GM23338 (cell line): Measurements from ENCODE around the gene ARL10. TPM values are rescaled to one million over a fixed set of nuclear protein-coding genes. Genes with fewer than 3 reads are reported as not detected.

Experiments used
- ATAC-seq: fragments of 200-7000 bp; cut with Tn5 transposase; 3 replicates; pipeline ENCODE4 v1.9.1; 2020
- DNase-seq: peaks from one replicate; pipeline ENCODE4 v3.0.0-alpha.2; 2015; ENCODE audit warnings: low spot score
- H2AFZ ChIP-seq: fragments of 200-600 bp; sonication (generic); 2 replicates; pipeline ENCODE4 v1.8.0; 2016; ENCODE audit warnings: antibody characterized with exemption, mild to moderate bottlenecking, moderate library complexity
- H3F3A ChIP-seq: fragments of 200-600 bp; sonication (generic); replicated peaks from 2 replicates; pipeline ENCODE4 v1.8.0; 2017; ENCODE audit warnings: antibody characterized with exemption, mixed run types, low read depth
- H3K27ac ChIP-seq: fragments of 200-600 bp; sonication (generic); 2 replicates; pipeline ENCODE4 v1.6.1; 2016; ENCODE audit warnings: low read depth
- H3K27me3 ChIP-seq: fragments of 200-600 bp; sonication (generic); 2 replicates; pipeline ENCODE4 v1.8.0; 2016; ENCODE audit warnings: mild to moderate bottlenecking, mixed run types, moderate library complexity; ENCODE audit not compliant: insufficient read depth
- H3K36me3 ChIP-seq: fragments of 200-600 bp; sonication (generic); 2 replicates; pipeline ENCODE4 v1.8.0; 2016; ENCODE audit warnings: mild to moderate bottlenecking; ENCODE audit not compliant: insufficient read depth
- H3K4me1 ChIP-seq: fragments of 200-600 bp; sonication (generic); 2 replicates; pipeline ENCODE4 v1.8.0; 2016; ENCODE audit warnings: mild to moderate bottlenecking, moderate library complexity; ENCODE audit not compliant: insufficient read depth
- H3K4me2 ChIP-seq: fragments of 200-600 bp; sonication (generic); 2 replicates; pipeline ENCODE4 v1.7.1; 2017; ENCODE audit warnings: mixed run types
- H3K4me3 ChIP-seq: fragments of 200-600 bp; sonication (generic); 2 replicates; pipeline ENCODE4 v1.6.1; 2016; ENCODE audit warnings: mixed run types
- H3K79me2 ChIP-seq: fragments of 200-600 bp; sonication (generic); replicated peaks from 2 replicates; pipeline ENCODE4 v1.8.0; 2017; ENCODE audit warnings: mild to moderate bottlenecking; ENCODE audit not compliant: insufficient read depth
- H3K9me2 ChIP-seq: fragments of 200-600 bp; sonication (generic); 2 replicates; pipeline ENCODE4 v1.8.0; 2017; ENCODE audit not compliant: insufficient read depth
- H4K20me1 ChIP-seq: fragments of 200-600 bp; sonication (generic); replicated peaks from 2 replicates; pipeline ENCODE4 v1.8.0; 2017; ENCODE audit warnings: mild to moderate bottlenecking; ENCODE audit not compliant: insufficient read depth
- H3K27ac Mint-ChIP-seq: 2 replicates; pipeline ENCODE4 v1.8.0; 2020; ENCODE audit warnings: inconsistent platforms, mild to moderate bottlenecking, moderate library complexity, mixed read lengths
- H3K27me3 Mint-ChIP-seq: 3 replicates; pipeline ENCODE4 v1.8.0; 2022; ENCODE audit warnings: low read depth, mild to moderate bottlenecking, moderate library complexity, mixed read lengths, inconsistent platforms; ENCODE audit not compliant: insufficient read depth, poor library complexity
- H3K36me3 Mint-ChIP-seq: 3 replicates; pipeline ENCODE4 v1.8.0; 2021; ENCODE audit warnings: low read depth, mild to moderate bottlenecking, inconsistent platforms, moderate library complexity, mixed read lengths
- H3K4me1 Mint-ChIP-seq: 3 replicates; pipeline ENCODE4 v1.8.0; 2020; ENCODE audit warnings: mild to moderate bottlenecking, inconsistent platforms, mixed read lengths
- H3K4me3 Mint-ChIP-seq: 3 replicates; pipeline ENCODE4 v1.8.0; 2021; ENCODE audit warnings: moderate library complexity, mild to moderate bottlenecking, inconsistent platforms, mixed read lengths
- H3K9me3 Mint-ChIP-seq: 3 replicates; pipeline ENCODE4 v1.8.0; 2020; ENCODE audit warnings: moderate library complexity, mild to moderate bottlenecking, inconsistent platforms, mixed read lengths
- CREB1 ChIP-seq: fragments of 250-450 bp; sonication (Bioruptor Pico); IDR thresholded peaks from 2 replicates; pipeline ENCODE4 v1.5.0; 2020; ENCODE audit warnings: low read depth, mild to moderate bottlenecking, moderate library complexity
- CTCF ChIP-seq, 2 experiments: fragments of 200-600 bp in 1 of 2; sonication (generic) in 1 of 2; conservative IDR thresholded peaks; 2 replicates each; pipeline versions ENCODE4 v1.5.1 to v1.6.1; 2016 to 2017; ENCODE audit warnings: antibody characterized with exemption in 2 of 2, low read depth in 2 of 2, mild to moderate bottlenecking in 2 of 2, moderate library complexity in 1 of 2
- ETS1 ChIP-seq: IDR thresholded peaks from 2 replicates; pipeline ENCODE4 v1.6.1; 2016; ENCODE audit warnings: antibody characterized with exemption
- EZH2 ChIP-seq: fragments of 200-600 bp; sonication (generic); IDR thresholded peaks from one replicate; pipeline ENCODE4 v1.8.0; 2017; ENCODE audit warnings: antibody characterized with exemption, mild to moderate bottlenecking, low read depth; ENCODE audit not compliant: unreplicated experiment
- EZH2phosphoT487 ChIP-seq: fragments of 200-600 bp; sonication (generic); IDR thresholded peaks from one replicate; pipeline ENCODE4 v1.8.1; 2018; ENCODE audit warnings: antibody characterized with exemption; ENCODE audit not compliant: unreplicated experiment
- JUNB ChIP-seq: IDR thresholded peaks from one replicate; pipeline ENCODE4 v1.6.1; 2016; ENCODE audit warnings: antibody characterized with exemption; ENCODE audit not compliant: unreplicated experiment
- NANOG ChIP-seq: IDR thresholded peaks from 2 replicates; pipeline ENCODE4 v1.6.1; 2016; ENCODE audit warnings: antibody characterized with exemption, borderline replicate concordance
- POLR2AphosphoS5 ChIP-seq: IDR thresholded peaks from 2 replicates; pipeline ENCODE4 v1.6.1; 2016; ENCODE audit warnings: antibody characterized with exemption, low read depth
- REST ChIP-seq: IDR thresholded peaks from one replicate; pipeline ENCODE4 v1.6.1; 2018; ENCODE audit warnings: antibody characterized with exemption; ENCODE audit not compliant: unreplicated experiment
- STAT1 ChIP-seq: IDR thresholded peaks from one replicate; pipeline ENCODE4 v1.6.1; 2016; ENCODE audit warnings: antibody characterized with exemption; ENCODE audit not compliant: unreplicated experiment
- ZNF114 ChIP-seq: fragments of 250-450 bp; sonication (Bioruptor Pico); IDR thresholded peaks from 2 replicates; pipeline ENCODE4 v1.5.0; 2020; ENCODE audit warnings: mild to moderate bottlenecking, moderate library complexity
- ZNF331 ChIP-seq: fragments of 250-450 bp; sonication (Bioruptor Pico); IDR thresholded peaks from 2 replicates; pipeline ENCODE4 v1.5.0; 2020; ENCODE audit warnings: low read depth, mild to moderate bottlenecking, moderate library complexity
- ZNF462 ChIP-seq: fragments of 250-450 bp; sonication (Bioruptor Pico); IDR thresholded peaks from 2 replicates; pipeline ENCODE4 v1.5.0; 2020; ENCODE audit warnings: mild to moderate bottlenecking, moderate library complexity
- polyA plus RNA-seq: library from polyadenylated mRNA; unstranded; fragments of >200 nt; fragmentation: Nextera tagmentation; extraction: Ambion mirVana; gene quantifications from 2 replicates; pipeline ENCODE4 v1.2.1, GENCODE V29; 2016
- total RNA-seq: library from RNA; depleted of rRNA; stranded (reverse); fragments of >200 nt; shearing (Covaris generic); gene quantifications from 2 replicates; pipeline ENCODE4 v1.2.3, GENCODE V29; 2014

The ARL10 gene
- total and polyA plus RNA-seq, 2 experiments from 2014 or later: 2.5 to 7.9 TPM

- no peak for ATAC-seq
- H3K27ac Mint-ChIP-seq: no peak overlapping the region
- peaks cover 17% of the 10 kb centered on the region for H3K27me3 Mint-ChIP-seq
These were observed 26.7 kb downstream of the ARL10 start for GRCh38 chr5:176391999-176392398.

More at GRCh38 chr5:176391999-176392398, 26.7 kb downstream of the ARL10 start:
- DNase-seq: no peak
- Histone ChIP-seq H3K36me3 (no peaks in the 10 kb centered on the region), H3K4me1 (peaks cover 6% of the 10 kb centered on the region; the same call in 1 of the 2 replicates), H3K79me2 (peaks cover 14% of the 10 kb centered on the region), H3K27me3 (no peaks in the 10 kb centered on the region), H3K4me2 (no peak overlapping the region), H3F3A (0 out of 2 replicates have a peak, but pooled peaks cover 2% of the 10 kb centered on the region), H4K20me1 (peaks cover 4% of the 10 kb centered on the region), H3K4me3 (no peak overlapping the region), H2AFZ (no peak overlapping the region), H3K9me2 (no peaks in the 10 kb centered on the region), H3K27ac (no peak overlapping the region)
- no peak for TF ChIP-seq POLR2AphosphoS5
- TF ChIP-seq NANOG: no peak
- no peak for TF ChIP-seq ZNF331
- TF ChIP-seq ZNF462 (CRISPR knock-in tag): no peak
- TF ChIP-seq CTCF (conservative IDR thresholded peaks at IDR 0.05; ENCODE audit: low read depth in 2 of 2): no peak
- no peak for TF ChIP-seq EZH2
- no peak for TF ChIP-seq ZNF114
- no peak for TF ChIP-seq ETS1
- no peak for TF ChIP-seq REST
- TF ChIP-seq CREB1 (CRISPR knock-in tag): no peak
- no peak for TF ChIP-seq JUNB
- TF ChIP-seq EZH2phosphoT487: no peak
- TF ChIP-seq STAT1: no peak
- H3K4me1 Mint-ChIP-seq: peaks cover 11% of the 10 kb centered on the region; the same call in 2 of the 3 replicates
- no peaks in the 10 kb centered on the region; the same call in 2 of the 3 replicates for H3K9me3 Mint-ChIP-seq
- H3K4me3 Mint-ChIP-seq: no peak overlapping the region
- H3K36me3 Mint-ChIP-seq: peaks cover 24% of the 10 kb centered on the region
